HG03342 (cell line): ENCODE results near the gene B4GALNT2.
"Not testable (repeated sequence)": the region's sequence is repeated elsewhere in the genome, so short reads cannot be mapped to it uniquely, and the experiment has no call there.

Source experiments
- ATAC-seq: cut with Tn5 transposase; IDR thresholded peaks from one replicate; pipeline ENCODE4 v1.9.1; 2021; ENCODE audit warnings: mild to moderate bottlenecking, moderate library complexity; ENCODE audit not compliant: unreplicated experiment

The B4GALNT2 gene

GRCh38 chr17:49132699-49133364 lies at the start of gene B4GALNT2:
Gene B4GALNT2 (plus strand): TSS chr17:49132769. CDS start chr17:49132793, 24 bp downstream.
- no peak for ATAC-seq

- not testable (repeated sequence) for ATAC-seq
Measured at GRCh38 chr17:49085046-49085445, 47.5 kb upstream of the B4GALNT2 start.

GRCh38 chr17:49085565-49086315 lies 46.8 kb upstream of the B4GALNT2 start:
- ATAC-seq, result no peak

GRCh38 chr17:49086316-49086605 lies 46.3 kb upstream of the B4GALNT2 start:
- no peak for ATAC-seq

- ATAC-seq, result no peak
Measured at GRCh38 chr17:49086649-49087048, 45.9 kb upstream of the B4GALNT2 start.

- no peak for ATAC-seq
Measured at GRCh38 chr17:49089094-49089493, 43.5 kb upstream of the B4GALNT2 start.

- ATAC-seq, result no peak
Measured at GRCh38 chr17:49090878-49091594, 41.5 kb upstream of the B4GALNT2 start.

GRCh38 chr17:49093131-49093530 lies 39.4 kb upstream of the B4GALNT2 start:
- no peak for ATAC-seq

GRCh38 chr17:49100601-49101000 lies 32.0 kb upstream of the B4GALNT2 start:
- ATAC-seq, result no peak

GRCh38 chr17:49101054-49101534 lies 31.5 kb upstream of the B4GALNT2 start:
- ATAC-seq, result no peak

GRCh38 chr17:49103360-49103759 lies 29.2 kb upstream of the B4GALNT2 start:
- not testable (repeated sequence) for ATAC-seq

GRCh38 chr17:49104511-49105074 lies 28.0 kb upstream of the B4GALNT2 start:
- ATAC-seq, result no peak

- ATAC-seq, result no peak
Measured at GRCh38 chr17:49106321-49107210, 26.0 kb upstream of the B4GALNT2 start.

GRCh38 chr17:49107211-49107557 lies 25.4 kb upstream of the B4GALNT2 start:
- no peak for ATAC-seq

GRCh38 chr17:49108318-49108717 lies 24.3 kb upstream of the B4GALNT2 start:
- no peak for ATAC-seq

- no peak for ATAC-seq
Measured at GRCh38 chr17:49110509-49110908, 22.1 kb upstream of the B4GALNT2 start.

GRCh38 chr17:49111934-49112333 lies 20.6 kb upstream of the B4GALNT2 start:
- ATAC-seq, result no peak

- ATAC-seq, result no peak
Measured at GRCh38 chr17:49112936-49113335, 19.6 kb upstream of the B4GALNT2 start.

GRCh38 chr17:49114703-49115102 lies 17.9 kb upstream of the B4GALNT2 start:
- ATAC-seq, result no peak

GRCh38 chr17:49117587-49118230 lies 14.9 kb upstream of the B4GALNT2 start:
- ATAC-seq, result no peak
